HG03342 (cell line): ENCODE results near the gene GATA2.

Experiments
- ATAC-seq: cut with Tn5 transposase; IDR thresholded peaks from one replicate; pipeline ENCODE4 v1.9.1; 2021; ENCODE audit warnings: mild to moderate bottlenecking, moderate library complexity; ENCODE audit not compliant: unreplicated experiment

Gene GATA2

GRCh38 chr3:128492671-128493569 is at the start of gene GATA2:
GATA2 (minus strand) TSS chr3:128493201; CDS start chr3:128487031, 6,170 bp downstream.
- no peak for ATAC-seq

DNA sequence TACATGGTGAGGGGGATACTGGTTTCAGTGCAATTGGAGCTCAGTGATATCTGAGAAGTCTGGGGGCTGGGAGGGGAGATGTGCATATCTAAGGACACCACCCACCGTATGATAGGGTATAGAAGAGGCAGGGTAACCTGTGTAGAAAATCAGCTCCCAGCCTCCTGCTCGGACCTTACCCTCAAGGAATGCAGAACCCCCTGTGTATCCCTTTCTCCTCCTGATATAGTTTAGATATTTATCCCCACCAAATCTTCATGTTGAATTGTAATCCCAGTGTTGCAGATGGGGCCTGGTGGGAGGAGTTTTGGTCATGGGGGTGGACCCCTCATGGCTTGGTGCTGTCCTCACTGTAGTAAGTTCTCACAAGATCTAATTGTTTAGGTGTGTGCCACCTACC is 48.2 kb upstream of the GATA2 start:
- no peak for ATAC-seq

DNA sequence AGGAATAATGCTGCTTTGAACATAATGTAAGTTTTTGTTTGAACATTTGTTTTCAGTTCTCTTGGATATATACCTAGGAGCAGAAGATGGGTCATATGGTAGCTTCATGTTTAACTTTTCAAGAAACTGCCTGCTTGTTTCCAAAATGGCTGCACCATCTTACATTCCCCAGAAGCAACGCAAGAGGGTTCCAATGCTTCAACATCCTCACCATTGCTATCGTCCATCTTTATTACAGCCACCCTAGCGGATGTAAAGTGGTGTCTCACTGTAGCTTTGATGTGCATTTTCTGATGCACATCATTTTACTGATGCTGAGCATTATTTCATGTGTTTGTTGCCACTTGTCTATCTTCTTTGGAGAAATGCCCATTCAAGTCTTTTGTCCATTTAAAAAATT is 46.4 kb upstream of the GATA2 start:
- ATAC-seq: no peak

DNA sequence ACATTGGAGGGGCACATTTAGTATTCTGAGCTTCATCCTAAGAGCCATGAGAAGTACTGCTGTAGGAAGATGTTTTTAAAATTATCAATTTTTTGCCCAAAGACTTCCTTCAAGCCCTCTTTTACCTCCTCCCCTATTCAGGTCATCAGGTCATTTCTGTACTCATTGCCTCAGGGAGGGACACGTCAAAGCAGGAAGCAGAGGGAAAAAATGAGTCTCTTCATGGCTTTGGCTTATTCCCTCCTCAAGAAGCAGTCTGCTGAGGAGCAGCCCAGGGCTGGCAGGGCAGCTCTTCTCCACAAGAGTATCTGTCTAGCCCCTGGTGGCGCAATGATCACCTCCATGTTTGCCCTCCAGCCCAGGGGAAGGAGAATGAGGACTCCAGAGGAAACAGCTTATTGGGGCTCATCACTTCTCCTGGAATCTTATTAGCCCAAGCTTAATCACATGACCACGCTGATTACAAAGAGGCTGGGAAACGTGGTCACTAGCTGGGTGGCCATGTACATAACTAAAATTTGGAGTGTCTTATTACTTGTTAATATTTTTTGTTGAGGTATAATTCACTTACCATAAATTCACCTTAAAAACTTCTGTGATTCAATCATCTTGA is 44.2 kb upstream of the GATA2 start:
- no peak for ATAC-seq

- no peak for ATAC-seq
These were observed 39.3 kb upstream of the GATA2 start for GRCh38 chr3:128532012-128532983.

DNA sequence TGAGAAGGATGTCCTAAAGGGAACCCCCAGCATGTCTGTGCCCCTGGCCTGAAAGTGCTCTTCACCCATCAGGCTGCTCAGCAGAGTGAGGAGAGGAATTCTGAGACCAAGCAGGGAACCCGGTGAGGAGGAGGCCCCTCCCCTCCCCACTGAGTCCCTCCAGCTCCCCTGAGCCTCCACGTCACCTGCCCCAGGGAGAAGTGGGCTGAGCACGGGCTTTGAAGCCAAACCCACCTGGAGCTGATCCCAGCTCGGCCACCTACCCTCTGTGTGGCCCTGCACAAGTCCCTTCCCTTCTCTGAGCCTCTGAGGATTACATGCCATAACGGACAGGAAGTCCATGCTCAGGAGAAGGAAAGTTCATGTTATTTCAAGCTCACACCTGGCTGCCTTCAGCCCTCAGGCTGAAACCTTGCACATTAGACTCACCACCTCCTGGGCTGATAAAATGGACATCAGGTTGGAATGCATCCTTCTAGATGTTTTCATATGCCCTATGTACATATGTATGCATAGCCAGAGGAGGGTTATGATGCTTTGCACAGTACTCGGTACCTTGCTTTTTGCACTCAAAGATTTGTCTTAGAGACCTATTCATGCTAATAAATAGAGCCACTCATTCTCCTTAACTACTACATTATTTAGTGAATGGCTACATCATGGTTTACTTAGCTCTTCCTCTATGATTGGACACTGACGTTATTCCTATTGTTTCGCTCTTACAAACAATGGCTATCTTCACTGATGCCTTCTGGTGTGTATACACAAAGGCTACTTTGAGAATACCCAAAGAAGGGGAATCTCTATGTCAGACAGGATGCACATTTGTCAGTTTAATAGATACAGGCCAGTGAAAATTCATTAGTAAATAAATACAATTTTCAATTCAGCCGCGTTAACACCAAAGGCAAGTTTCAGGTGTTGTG is 31.6 kb upstream of the GATA2 start:
- ATAC-seq: no peak

- ATAC-seq: no peak
These were observed 30.6 kb upstream of the GATA2 start for GRCh38 chr3:128523591-128523990.

GRCh38 chr3:128521715-128522114 is 28.7 kb upstream of the GATA2 start:
- ATAC-seq: no peak

DNA sequence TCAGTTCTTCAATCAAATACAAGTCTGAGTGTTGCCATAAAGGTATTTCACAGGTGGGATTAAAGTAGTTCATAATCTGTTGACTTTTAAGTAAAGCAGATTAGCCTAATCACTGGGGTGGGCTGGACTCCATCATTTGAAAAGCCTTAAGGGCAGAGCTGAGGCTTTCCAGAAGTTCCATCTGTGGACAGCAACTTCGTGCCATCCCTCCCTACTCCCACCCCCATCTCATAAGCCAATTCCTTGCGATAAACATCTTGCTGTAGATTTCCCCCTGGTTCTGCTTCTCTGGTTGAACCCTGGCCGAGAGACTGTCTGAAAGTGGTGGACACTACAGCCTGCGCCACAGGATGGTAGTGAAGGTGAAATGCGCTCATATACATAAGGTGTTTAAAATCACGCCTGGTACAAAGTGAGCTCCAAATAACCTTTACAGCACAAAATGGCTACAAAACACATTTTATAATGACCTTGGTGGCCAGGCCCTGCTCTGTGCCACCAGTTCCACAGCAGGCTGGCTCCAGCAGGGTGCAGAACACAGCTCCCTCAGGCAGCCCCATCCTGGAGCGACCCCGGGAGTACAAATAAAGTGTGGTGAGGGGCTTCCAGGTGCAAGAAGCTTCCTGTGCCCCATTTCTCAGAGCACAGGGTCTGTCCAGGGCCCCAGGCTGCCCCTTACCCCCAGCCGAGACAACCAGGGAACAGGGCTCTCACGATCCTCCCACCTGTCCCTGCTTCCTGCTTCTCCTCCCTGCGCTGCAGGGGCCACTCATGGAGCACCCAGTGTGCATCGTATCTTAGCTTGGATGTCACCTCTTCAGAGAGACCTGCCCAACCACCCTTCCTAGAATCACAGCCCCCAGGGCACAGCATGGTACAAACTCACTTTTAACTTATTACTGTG is 25.8 kb upstream of the GATA2 start:
- no peak for ATAC-seq

DNA sequence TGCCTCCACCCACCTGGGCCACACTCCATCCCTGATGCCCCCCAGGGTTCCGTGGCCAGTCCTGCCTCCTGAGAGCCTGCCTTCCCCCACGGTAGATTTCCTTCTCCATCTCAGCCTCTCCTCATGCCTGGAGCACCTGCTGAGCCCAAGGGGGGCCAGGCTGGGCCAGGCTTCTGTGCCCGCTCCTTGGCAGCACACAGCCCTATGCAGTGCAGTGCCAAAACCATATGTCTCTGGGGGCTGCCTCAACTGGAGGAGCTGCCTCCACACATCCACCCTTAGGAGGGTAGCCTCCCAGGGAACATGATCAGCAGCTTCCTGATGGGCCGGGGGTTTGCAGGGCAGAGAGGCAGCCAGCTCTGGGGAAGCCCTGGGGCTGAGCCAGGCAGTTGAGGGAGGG is 24.6 kb upstream of the GATA2 start:
- ATAC-seq: no peak

- ATAC-seq: no peak
These were observed 23.0 kb upstream of the GATA2 start for GRCh38 chr3:128515967-128516366.

- ATAC-seq: no peak
These were observed 15.9 kb upstream of the GATA2 start for GRCh38 chr3:128508852-128509251.

DNA sequence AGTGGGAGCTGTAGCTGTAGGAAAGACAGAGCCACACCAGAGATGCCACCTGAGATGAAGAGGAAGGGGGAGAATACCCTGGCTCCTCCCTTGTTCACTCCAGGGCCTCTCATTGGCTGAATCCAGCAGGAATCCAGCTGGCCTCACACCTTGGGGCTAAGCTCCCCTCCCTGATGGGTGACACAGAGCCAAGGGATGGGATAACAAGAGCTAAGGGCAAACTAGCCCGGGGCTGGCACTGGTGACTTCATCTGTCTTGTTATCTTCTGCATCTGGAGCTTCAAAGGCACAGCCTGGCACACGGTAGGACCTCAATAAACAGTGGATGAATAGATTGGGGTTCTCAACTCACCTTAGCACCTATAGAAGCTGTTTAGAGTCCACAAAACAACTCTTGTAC is 13.8 kb upstream of the GATA2 start:
- ATAC-seq: no peak

GRCh38 chr3:128505771-128506170 is 12.8 kb upstream of the GATA2 start:
- no peak for ATAC-seq

DNA sequence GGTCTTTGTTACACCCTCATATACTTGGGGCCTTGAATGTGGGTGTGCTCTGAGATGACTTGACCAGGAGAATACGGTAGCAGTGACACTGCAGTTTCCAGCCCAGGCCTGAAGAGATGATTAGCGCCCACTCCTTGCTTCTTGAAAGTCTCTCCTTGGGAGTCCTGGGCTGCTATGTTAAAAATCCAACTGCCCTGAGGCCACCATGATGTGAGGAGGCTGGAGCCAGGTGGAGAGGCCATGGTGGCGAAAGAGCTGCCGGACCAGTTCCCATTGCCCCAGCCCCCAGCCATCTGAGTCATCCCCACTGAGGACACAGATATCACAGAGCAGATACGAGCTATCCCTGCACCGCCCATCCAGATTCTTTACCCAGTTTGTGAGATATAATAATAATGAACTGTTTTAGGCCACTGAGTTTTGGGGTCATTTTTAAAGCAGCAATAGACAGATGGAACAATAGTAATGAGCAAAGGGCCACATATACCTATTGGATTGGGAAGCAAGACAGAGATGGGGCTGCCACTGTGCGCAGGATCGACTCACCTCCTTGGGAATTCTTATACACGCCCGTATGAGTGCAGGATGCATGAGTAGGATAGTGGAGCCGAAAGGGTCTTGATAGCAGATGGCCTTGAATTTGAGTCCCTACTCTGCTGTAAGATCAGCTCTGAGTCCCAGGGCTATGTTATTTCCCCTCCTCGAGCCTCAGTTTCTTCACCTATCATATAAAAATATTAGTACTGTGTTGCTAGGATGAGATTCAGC is 12.1 kb upstream of the GATA2 start:
- ATAC-seq: no peak

- no peak for ATAC-seq
These were observed 11.5 kb upstream of the GATA2 start for GRCh38 chr3:128504533-128504915.

GRCh38 chr3:128503751-128504532 is 10.9 kb upstream of the GATA2 start:
- no peak for ATAC-seq
